Endodermal cell (in vitro differentiated cells): ENCODE measurements around the gene MSH3. TPM values are rescaled to one million over a fixed set of nuclear protein-coding genes. Genes with fewer than 3 reads are reported as not detected.

Source experiments
- DNase-seq: peaks from one replicate; pipeline ENCODE4 v3.0.0-alpha.2; 2017
- H3K27ac ChIP-seq: 2 replicates; pipeline ENCODE4 v1.5.1; 2013; ENCODE audit warnings: mild to moderate bottlenecking, low read depth, low read length, moderate library complexity
- H3K27me3 ChIP-seq: 2 replicates; pipeline ENCODE4 v1.6.1; 2013; ENCODE audit warnings: mild to moderate bottlenecking, low read length, moderate library complexity; ENCODE audit not compliant: insufficient read depth, control insufficient read depth, poor library complexity, severe bottlenecking
- H3K36me3 ChIP-seq: 2 replicates; pipeline ENCODE4 v1.7.0; 2013; ENCODE audit warnings: mild to moderate bottlenecking, low read length, moderate library complexity; ENCODE audit not compliant: control insufficient read depth, insufficient read depth
- H3K4me1 ChIP-seq: one replicate; pipeline ENCODE4 v1.7.0; 2013; ENCODE audit warnings: low read length; ENCODE audit not compliant: control insufficient read depth, insufficient read depth
- H3K4me3 ChIP-seq: 2 replicates; pipeline ENCODE4 v1.5.1; 2013; ENCODE audit warnings: mild to moderate bottlenecking, low read length, moderate library complexity
- H3K9ac ChIP-seq: 2 replicates; pipeline ENCODE4 v1.6.1; 2013; ENCODE audit warnings: mild to moderate bottlenecking, low read length, moderate library complexity; ENCODE audit not compliant: poor library complexity, severe bottlenecking; ENCODE audit errors: extremely low read depth
- H3K9me3 ChIP-seq: 2 replicates; pipeline ENCODE4 v1.6.1; 2013; ENCODE audit warnings: mild to moderate bottlenecking, low read length, moderate library complexity; ENCODE audit not compliant: control insufficient read depth
- H3K27ac Mint-ChIP-seq: 2 replicates; pipeline ENCODE4 v1.8.0; 2020; ENCODE audit warnings: mixed read lengths
- H3K27me3 Mint-ChIP-seq: 2 replicates; pipeline ENCODE4 v1.8.0; 2021; ENCODE audit warnings: mild to moderate bottlenecking, mixed read lengths; ENCODE audit not compliant: insufficient read depth
- H3K36me3 Mint-ChIP-seq: 2 replicates; pipeline ENCODE4 v1.8.0; 2020; ENCODE audit warnings: low read depth, mixed read lengths
- H3K4me1 Mint-ChIP-seq: 2 replicates; pipeline ENCODE4 v1.8.0; 2020; ENCODE audit warnings: mixed read lengths
- H3K4me3 Mint-ChIP-seq: 2 replicates; pipeline ENCODE4 v1.8.0; 2020; ENCODE audit warnings: mild to moderate bottlenecking, moderate library complexity, mixed read lengths
- H3K9me3 Mint-ChIP-seq: 2 replicates; pipeline ENCODE4 v1.8.0; 2020; ENCODE audit warnings: mild to moderate bottlenecking, mixed read lengths
- CTCF ChIP-seq: fragments of 200-600 bp; sonication (generic); conservative IDR thresholded peaks from 2 replicates; pipeline ENCODE4 v1.5.0; 2021; ENCODE audit warnings: antibody characterized with exemption, mild to moderate bottlenecking
- WGBS, 2 experiments: methylation state at CpG; one replicate each; pipeline versions ENCODE4 v1.1.5 to v1.1.7; 2013; ENCODE audit warnings: missing lambda C conversion rate in 2 of 2, mixed read lengths in 1 of 2; ENCODE audit not compliant: insufficient coverage in 1 of 2, insufficient read length in 1 of 2; 5-methylcytosine and 5-hydroxymethylcytosine counted together
- total RNA-seq, 2 donors: library from RNA; stranded (reverse); fragmentation: NEBNext Ultra II Directional in 1 of 2; extraction: Animal tissue kit (Norgen Biotek cat#: 25700) in 1 of 2; gene quantifications; 2 replicates in 1 of 2; 3 replicates in 1 of 2; pipeline ENCODE4 v1.2.1, GENCODE V29; 2021

Gene MSH3
- total RNA-seq, 2 donors from 2014 or later, result 17.3 to 25.2 TPM

- whole genome bisulfite sequencing, 2 experiments, result 96 to 97% methylated on average over 3 of the region's 3 CpGs
- H3K27me3 Mint-ChIP-seq, result peaks cover 13% of the 10 kb centered on the region
- peaks cover 19% of the 10 kb centered on the region for H3K4me1 Mint-ChIP-seq
- Histone ChIP-seq H3K4me3 (no peak overlapping the region), H3K27ac (no peak overlapping the region), H3K9ac (no peak overlapping the region), H3K27me3 (peaks cover 3% of the 10 kb centered on the region), H3K9me3 (peaks cover 15% of the 10 kb centered on the region), H3K4me1 (peaks cover 5% of the 10 kb centered on the region), H3K36me3 (no peaks in the 10 kb centered on the region)
- no peak overlapping the region for H3K27ac Mint-ChIP-seq
- no peak for DNase-seq
- H3K4me3 Mint-ChIP-seq, result no peak overlapping the region
- H3K36me3 Mint-ChIP-seq, result peaks cover 15% of the 10 kb centered on the region
- TF ChIP-seq CTCF, result no peak
- H3K9me3 Mint-ChIP-seq, result peaks cover 12% of the 10 kb centered on the region
Observed at GRCh38 chr5:80884086-80884813, 229.8 kb downstream of the MSH3 start.

- no peak for DNase-seq
- Histone ChIP-seq H3K9me3 (peaks cover 15% of the 10 kb centered on the region), H3K9ac (no peak overlapping the region), H3K27ac (no peak overlapping the region), H3K36me3 (no peaks in the 10 kb centered on the region), H3K4me1 (peaks cover 5% of the 10 kb centered on the region), H3K4me3 (no peak overlapping the region), H3K27me3 (no peaks in the 10 kb centered on the region)
- Mint-ChIP-seq H3K9me3 (peaks cover 12% of the 10 kb centered on the region), H3K36me3 (peaks cover 15% of the 10 kb centered on the region), H3K27me3 (peaks cover 10% of the 10 kb centered on the region), H3K27ac (no peak overlapping the region), H3K4me1 (peaks cover 17% of the 10 kb centered on the region), H3K4me3 (no peak overlapping the region)
- WGBS, 2 experiments, result 95 to 100% methylated on average over 1 of the region's 1 CpG
- TF ChIP-seq CTCF, result no peak
Observed at GRCh38 chr5:80884929-80885328, 230.5 kb downstream of the MSH3 start.

GRCh38 chr5:80885396-80886000, 231.0 kb downstream of the MSH3 start:
- no peak for DNase-seq
- peaks cover 10% of the 10 kb centered on the region for H3K27me3 Mint-ChIP-seq
- peaks cover 13% of the 10 kb centered on the region for H3K9me3 Mint-ChIP-seq
- H3K27ac Mint-ChIP-seq, result no peak overlapping the region
- no peak for TF ChIP-seq CTCF
- H3K4me3 ChIP-seq, result no peak overlapping the region
- H3K4me3 Mint-ChIP-seq, result no peak overlapping the region
- peaks cover 17% of the 10 kb centered on the region for H3K9me3 ChIP-seq
- no peak overlapping the region for H3K27ac ChIP-seq
- no peaks in the 10 kb centered on the region for H3K36me3 ChIP-seq
- no peak overlapping the region for H3K9ac ChIP-seq
- peaks cover 11% of the 10 kb centered on the region for H3K4me1 Mint-ChIP-seq
- H3K36me3 Mint-ChIP-seq, result peaks cover 17% of the 10 kb centered on the region
- peaks cover 3% of the 10 kb centered on the region for H3K4me1 ChIP-seq
- H3K27me3 ChIP-seq, result no peaks in the 10 kb centered on the region
